MCF 10A (cell line): ENCODE data around the gene RASSF9. TPM values are rescaled to one million over a fixed set of nuclear protein-coding genes. Genes with fewer than 3 reads are reported as not detected.
A peak's percentile ranks its signal among the peaks of the same experiment; 100 is the strongest.

ENCODE experiments used
- BruUV-seq: library from RNA; stranded (reverse); fragments of 400-500 nt; replicated peaks from 2 replicates; lab custom pipeline; 2021; lab: Mats Ljungman, UMichigan
- CTCF ChIA-PET: fragments of 300-600 bp; sonication (Branson Sonifier 250); formaldehyde crosslinking; extraction: SDS; loops from one replicate; lab custom pipeline; 2021; ENCODE audit warnings: antibody characterized with exemption, inconsistent platforms; lab: Yijun Ruan, JAX
- POLR2A ChIA-PET: fragments of 300-600, 350-650 bp; sonication (Branson Sonifier 250); formaldehyde crosslinking; extraction: SDS; loops from one replicate; lab custom pipeline; 2020; ENCODE audit warnings: antibody characterized with exemption, inconsistent platforms; lab: Yijun Ruan, JAX
- DNase-seq: peaks from one replicate; pipeline ENCODE4 v3.0.0-alpha.2; 2018; ENCODE audit not compliant: unreplicated experiment
- H3K27ac Mint-ChIP-seq: one replicate; pipeline ENCODE4 v1.8.0; 2022; ENCODE audit warnings: mild to moderate bottlenecking, low read depth, mixed read lengths; ENCODE audit not compliant: unreplicated experiment
- H3K27me3 Mint-ChIP-seq: one replicate; pipeline ENCODE4 v1.8.0; 2022; ENCODE audit warnings: mixed read lengths; ENCODE audit not compliant: insufficient read depth, unreplicated experiment
- H3K36me3 Mint-ChIP-seq: one replicate; pipeline ENCODE4 v1.8.0; 2022; ENCODE audit warnings: mild to moderate bottlenecking, moderate library complexity, mixed read lengths; ENCODE audit not compliant: insufficient read depth, unreplicated experiment
- H3K4me1 Mint-ChIP-seq: one replicate; pipeline ENCODE4 v1.8.0; 2022; ENCODE audit warnings: mixed read lengths; ENCODE audit not compliant: insufficient read depth, unreplicated experiment
- H3K4me3 Mint-ChIP-seq: one replicate; pipeline ENCODE4 v1.8.0; 2022; ENCODE audit warnings: mild to moderate bottlenecking, moderate library complexity, mixed read lengths; ENCODE audit not compliant: unreplicated experiment
- H3K9me3 Mint-ChIP-seq: one replicate; pipeline ENCODE4 v1.8.0; 2022; ENCODE audit warnings: mixed read lengths; ENCODE audit not compliant: unreplicated experiment
- CTCF ChIP-seq: fragments of 200-600 bp; IDR thresholded peaks from one replicate; pipeline ENCODE4 v1.8.0; 2022; ENCODE audit warnings: antibody characterized with exemption, mild to moderate bottlenecking; ENCODE audit not compliant: unreplicated experiment
- intact Hi-C: fragments of 100-400 bp; cut with micrococcal nuclease; formaldehyde crosslinking; loops from 2 replicates; pipeline ENCODE4 v1.14.1; 2022
- total RNA-seq: library from RNA; stranded (reverse); gene quantifications from 2 replicates; pipeline ENCODE4 v1.2.3, GENCODE V29; 2022

The RASSF9 gene
- total RNA-seq, 1 experiment from 2014 or later, result 2.1 TPM

- no peaks in the 10 kb centered on the region for H3K36me3 Mint-ChIP-seq
- no peaks in the 10 kb centered on the region for H3K9me3 Mint-ChIP-seq
- H3K27me3 Mint-ChIP-seq, result no peaks in the 10 kb centered on the region
- TF ChIP-seq CTCF, result no peak
- peaks cover 13% of the 10 kb centered on the region for H3K4me1 Mint-ChIP-seq
- BruUV-seq, result no TSS peak
- intact Hi-C loops, result no loop called here
- ChIA-PET CTCF (interaction anchor here (0.8 kb wide), 1 partner anchor 56 kb away, joined by 3 read pairs; no protein-coding TSS in a partner anchor), POLR2A (no interaction called here)
- no peak overlapping the region for H3K4me3 Mint-ChIP-seq
- H3K27ac Mint-ChIP-seq, result no peak overlapping the region
- DNase-seq, result no peak
Observed at GRCh38 chr12:85779768-85780167, 56.4 kb downstream of the RASSF9 start.

- H3K4me1 Mint-ChIP-seq, result peaks cover 6% of the 10 kb centered on the region
- no peak for TF ChIP-seq CTCF
- no peaks in the 10 kb centered on the region for H3K9me3 Mint-ChIP-seq
- no peaks in the 10 kb centered on the region for H3K27me3 Mint-ChIP-seq
- no peaks in the 10 kb centered on the region for H3K36me3 Mint-ChIP-seq
- POLR2A ChIA-PET, result no interaction called here
- no peak overlapping the region for H3K27ac Mint-ChIP-seq
- intact Hi-C loops, result no loop called here
- DNase-seq, result no peak
- CTCF ChIA-PET, result no interaction called here
- no peak overlapping the region for H3K4me3 Mint-ChIP-seq
- BruUV-seq, result no TSS peak
Observed at GRCh38 chr12:85775091-85775490, 61.1 kb downstream of the RASSF9 start.

GRCh38 chr12:85765453-85765869 is 70.7 kb downstream of the RASSF9 start:
- TF ChIP-seq CTCF, result no peak
- ChIA-PET CTCF (interaction anchor here (0.6 kb wide), 1 partner anchor 138 kb away, joined by 4 read pairs; no protein-coding TSS in a partner anchor), POLR2A (interaction anchor here (0.7 to 1.4 kb wide), 2 partner anchors 20 to 61 kb away, joined by 3 read pairs; no protein-coding TSS in a partner anchor)
- H3K27me3 Mint-ChIP-seq, result no peaks in the 10 kb centered on the region
- no peak overlapping the region for H3K27ac Mint-ChIP-seq
- H3K4me3 Mint-ChIP-seq, result no peak overlapping the region
- H3K4me1 Mint-ChIP-seq, result no peaks in the 10 kb centered on the region
- H3K9me3 Mint-ChIP-seq, result no peaks in the 10 kb centered on the region
- DNase-seq, result peak; percentile 5
- BruUV-seq, result no TSS peak
- intact Hi-C loops, result no loop called here
- H3K36me3 Mint-ChIP-seq, result no peaks in the 10 kb centered on the region

- CTCF ChIA-PET, result interaction anchor here (0.6 to 0.7 kb wide), 2 partner anchors 46 to 723 kb away, joined by 3 read pairs; no protein-coding TSS in a partner anchor
- POLR2A ChIA-PET, result no interaction called here
- Mint-ChIP-seq H3K27ac (no peak overlapping the region), H3K4me3 (no peak overlapping the region), H3K36me3 (no peaks in the 10 kb centered on the region), H3K27me3 (no peaks in the 10 kb centered on the region), H3K4me1 (peaks cover 7% of the 10 kb centered on the region), H3K9me3 (peaks cover 6% of the 10 kb centered on the region)
- intact Hi-C loops, result no loop called here
- DNase-seq, result no peak
- no TSS peak for BruUV-seq
- TF ChIP-seq CTCF, result no peak
Observed at GRCh38 chr12:85759623-85760022, 76.6 kb downstream of the RASSF9 start.
